Heart left ventricle (tissue), 13 donors: ENCODE measurements around the gene DIRAS3.
"Not testable (repeated sequence)": the region's sequence is repeated elsewhere in the genome, so short reads cannot be mapped to it uniquely, and the experiment has no call there.

Source experiments
- POLR2A ChIP-seq, 2 donors: fragments of 450-650 bp; IDR thresholded peaks; one replicate each; pipeline ENCODE4 v1.6.1; 2017; ENCODE audit warnings: antibody characterized with exemption in 2 of 2, mild to moderate bottlenecking in 2 of 2, moderate library complexity in 2 of 2
- TF ChIP-seq, protein P1 (sequence below), 12 donors: fragments of 200-600 bp; sonication (generic) in 4 of 12; IDR thresholded peaks; one replicate each; pipeline versions ENCODE4 v1.5.0 to v1.8.0; 2018 to 2022; ENCODE audit warnings: antibody characterized with exemption in 12 of 12, mild to moderate bottlenecking in 5 of 12
- donor health status: ischemic (EF 13 %, LVEDD 7.1; RV severe dilation, severe dysfunction).
- donor health status: DM: no; HTN: yes; CAD: no.
- donor health status: DM: no; HTN: no; CAD: no.
- donor health status: ischemic (EF 25% LVEDD 6.9; RV normal size, moderate dysfunction).
- donor health status: ischemic (EF 25% LVEDD 5.7; RV mildly dilated, moderate dysfunction).
- donor health status: ischemic (EF 35%, LVEDD 5.7; RV mildly dilated, moderate dysfunction).
- donor health status: nonischemic (EF 11% LVEDD 7.7; RV severe dilation, severe dysfunction).
- donor health status: DM: yes; HTN: yes; CAD: no.
- donor health status: PGD.
- donor health status: ischemic (EF 29% LVEDD 5.4; RV normal size, mild dysfunction).
- donor health status: nonischemic (EF 23%, LVEDD 6.1; RV moderate dilation, normal function).

DNA sequence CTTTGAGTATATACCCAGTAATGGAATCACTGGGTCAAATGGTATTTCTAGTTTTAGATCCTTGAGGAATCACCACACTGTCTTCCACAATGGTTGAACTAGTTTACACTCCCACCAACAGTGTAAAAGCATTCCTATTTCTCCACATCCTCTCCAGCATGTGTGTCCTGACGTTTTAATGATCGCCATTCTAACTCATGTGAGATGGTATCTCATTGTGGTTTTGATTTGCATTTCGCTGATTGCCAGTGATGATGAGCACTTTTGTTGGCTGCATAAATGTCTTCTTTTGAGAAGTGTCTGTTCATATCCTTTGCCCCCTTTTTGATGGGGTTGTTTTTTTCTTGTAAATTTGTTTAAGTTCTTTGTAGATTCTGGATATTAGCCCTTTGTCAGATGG, 46.8 kb downstream of the DIRAS3 start:
- TF ChIP-seq, protein P1, sequence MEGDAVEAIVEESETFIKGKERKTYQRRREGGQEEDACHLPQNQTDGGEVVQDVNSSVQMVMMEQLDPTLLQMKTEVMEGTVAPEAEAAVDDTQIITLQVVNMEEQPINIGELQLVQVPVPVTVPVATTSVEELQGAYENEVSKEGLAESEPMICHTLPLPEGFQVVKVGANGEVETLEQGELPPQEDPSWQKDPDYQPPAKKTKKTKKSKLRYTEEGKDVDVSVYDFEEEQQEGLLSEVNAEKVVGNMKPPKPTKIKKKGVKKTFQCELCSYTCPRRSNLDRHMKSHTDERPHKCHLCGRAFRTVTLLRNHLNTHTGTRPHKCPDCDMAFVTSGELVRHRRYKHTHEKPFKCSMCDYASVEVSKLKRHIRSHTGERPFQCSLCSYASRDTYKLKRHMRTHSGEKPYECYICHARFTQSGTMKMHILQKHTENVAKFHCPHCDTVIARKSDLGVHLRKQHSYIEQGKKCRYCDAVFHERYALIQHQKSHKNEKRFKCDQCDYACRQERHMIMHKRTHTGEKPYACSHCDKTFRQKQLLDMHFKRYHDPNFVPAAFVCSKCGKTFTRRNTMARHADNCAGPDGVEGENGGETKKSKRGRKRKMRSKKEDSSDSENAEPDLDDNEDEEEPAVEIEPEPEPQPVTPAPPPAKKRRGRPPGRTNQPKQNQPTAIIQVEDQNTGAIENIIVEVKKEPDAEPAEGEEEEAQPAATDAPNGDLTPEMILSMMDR (IDR thresholded peaks at IDR 0.05): not testable (repeated sequence)
- TF ChIP-seq POLR2A (IDR thresholded peaks at IDR 0.05): not testable (repeated sequence)
